ENCODE data around the gene BPGM. TPM values are rescaled to one million over a fixed set of nuclear protein-coding genes. Genes with fewer than 3 reads are reported as not detected.

BPGM gene
- total and polyA plus RNA-seq, 2 experiments from 2014 or later, result 16.9 TPM

GRCh38 chr7:134707663-134708378 is 61.2 kb downstream of the BPGM start:
- no peaks in the 10 kb centered on the region for H4K20me1 ChIP-seq (replicated peaks; ENCODE audit: insufficient read depth)
- H3K4me3 Mint-ChIP-seq, result no peak overlapping the region
- H3K27me3 Mint-ChIP-seq (ENCODE audit: insufficient read depth, low read depth, poor library complexity), result peaks cover 2% of the 10 kb centered on the region
- no peak overlapping the region for H3K27ac Mint-ChIP-seq
- no peak overlapping the region for H2AFZ ChIP-seq
- no peaks in the 10 kb centered on the region for H3K9me2 ChIP-seq (ENCODE audit: insufficient read depth)
- H3K4me3 ChIP-seq, result no peak overlapping the region
- no peaks in the 10 kb centered on the region for H3K79me2 ChIP-seq (replicated peaks; ENCODE audit: insufficient read depth)
- no peak for DNase-seq (ENCODE audit: low spot score)
- no peak overlapping the region for H3K4me2 ChIP-seq
- no peaks in the 10 kb centered on the region for H3K27me3 ChIP-seq (ENCODE audit: insufficient read depth)
- H3K36me3 Mint-ChIP-seq (ENCODE audit: low read depth), result no peaks in the 10 kb centered on the region
- no peaks in the 10 kb centered on the region for H3F3A ChIP-seq (replicated peaks; ENCODE audit: low read depth)
- H3K9me3 Mint-ChIP-seq, result no peaks in the 10 kb centered on the region; the same call in 2 of the 3 replicates
- no peak overlapping the region for H3K27ac ChIP-seq (ENCODE audit: low read depth)
- peaks cover 14% of the 10 kb centered on the region for H3K4me1 Mint-ChIP-seq
- H3K36me3 ChIP-seq (ENCODE audit: insufficient read depth), result no peaks in the 10 kb centered on the region
- no peak for TF ChIP-seq ETS1 (IDR thresholded peaks at IDR 0.05)
- TF ChIP-seq STAT1 (IDR thresholded peaks at IDR 0.05; ENCODE audit: unreplicated experiment), result no peak
- no peak for TF ChIP-seq CTCF (conservative IDR thresholded peaks at IDR 0.05; ENCODE audit: low read depth in 2 of 2)
- no peak for TF ChIP-seq ZNF114 (CRISPR knock-in tag; IDR thresholded peaks at IDR 0.05)
- no peak for TF ChIP-seq JUNB (IDR thresholded peaks at IDR 0.05; ENCODE audit: unreplicated experiment)
- no peak for TF ChIP-seq ZNF331 (CRISPR knock-in tag; IDR thresholded peaks at IDR 0.05; ENCODE audit: low read depth)
- TF ChIP-seq EZH2phosphoT487 (IDR thresholded peaks at IDR 0.05; ENCODE audit: unreplicated experiment), result no peak
- TF ChIP-seq EZH2 (IDR thresholded peaks at IDR 0.05; ENCODE audit: low read depth, unreplicated experiment), result no peak
- TF ChIP-seq ZNF462 (CRISPR knock-in tag; IDR thresholded peaks at IDR 0.05), result no peak
- no peak for TF ChIP-seq REST (IDR thresholded peaks at IDR 0.05; ENCODE audit: unreplicated experiment)
- TF ChIP-seq POLR2AphosphoS5 (IDR thresholded peaks at IDR 0.05; ENCODE audit: low read depth), result no peak
- no peak for TF ChIP-seq CREB1 (CRISPR knock-in tag; IDR thresholded peaks at IDR 0.05; ENCODE audit: low read depth)
- TF ChIP-seq NANOG (IDR thresholded peaks at IDR 0.05; ENCODE audit: borderline replicate concordance), result no peak
- ATAC-seq, result no peak
- H3K4me1 ChIP-seq (ENCODE audit: insufficient read depth), result peaks cover 7% of the 10 kb centered on the region
